Mesothelial cell of epicardium (in vitro differentiated cells): ENCODE measurements around the gene NNT. TPM values are rescaled to one million over a fixed set of nuclear protein-coding genes. Genes with fewer than 3 reads are reported as not detected.
A peak's percentile ranks its signal among the peaks of the same experiment; 100 is the strongest.

ENCODE experiments used
- DNase-seq, 2 experiments: peaks; one replicate each; pipeline ENCODE4 v3.0.0; 2021; ENCODE audit warnings: low spot score in 2 of 2; ENCODE audit not compliant: unreplicated experiment in 2 of 2
- H3K27ac Mint-ChIP-seq: 2 replicates; pipeline ENCODE4 v1.8.0; 2021; ENCODE audit warnings: mixed read lengths
- H3K27me3 Mint-ChIP-seq: 2 replicates; pipeline ENCODE4 v1.8.0; 2021; ENCODE audit warnings: low read depth, mixed read lengths
- H3K36me3 Mint-ChIP-seq: 2 replicates; pipeline ENCODE4 v1.8.0; 2021; ENCODE audit warnings: mixed read lengths
- H3K4me1 Mint-ChIP-seq: 2 replicates; pipeline ENCODE4 v1.8.0; 2021; ENCODE audit warnings: mixed read lengths
- H3K4me3 Mint-ChIP-seq: 2 replicates; pipeline ENCODE4 v1.8.0; 2021; ENCODE audit warnings: mild to moderate bottlenecking, moderate library complexity, mixed read lengths
- H3K9me3 Mint-ChIP-seq: 2 replicates; pipeline ENCODE4 v1.8.0; 2021; ENCODE audit warnings: mixed read lengths
- CTCF ChIP-seq: fragments of 200-600 bp; sonication (generic); IDR thresholded peaks from one replicate; pipeline ENCODE4 v1.5.0; 2021; ENCODE audit warnings: antibody characterized with exemption; ENCODE audit not compliant: unreplicated experiment
- total RNA-seq: library from RNA; stranded (reverse); gene quantifications from 3 replicates; pipeline ENCODE4 v1.2.1, GENCODE V29; 2021

NNT gene
- total RNA-seq, 1 donor from 2014 or later, result 68.7 TPM

- peaks cover 31% of the 10 kb centered on the region for H3K4me1 Mint-ChIP-seq
- DNase-seq, result no peak
- TF ChIP-seq CTCF, result no peak
- no peaks in the 10 kb centered on the region for H3K9me3 Mint-ChIP-seq
- H3K27ac Mint-ChIP-seq, result no peak overlapping the region
- peaks cover 13% of the 10 kb centered on the region for H3K36me3 Mint-ChIP-seq
- peak overlapping the region; percentile 89 for H3K4me3 Mint-ChIP-seq
- H3K27me3 Mint-ChIP-seq, result no peaks in the 10 kb centered on the region
These were observed 1.7 kb downstream of the NNT start for GRCh38 chr5:43604699-43605098.

GRCh38 chr5:43606351-43606750 is 3.4 kb downstream of the NNT start:
- Mint-ChIP-seq H3K4me3 (no peak overlapping the region), H3K36me3 (peaks cover 24% of the 10 kb centered on the region), H3K27ac (no peak overlapping the region), H3K9me3 (no peaks in the 10 kb centered on the region), H3K27me3 (no peaks in the 10 kb centered on the region), H3K4me1 (peaks cover 27% of the 10 kb centered on the region)
- DNase-seq, result no peak
- no peak for TF ChIP-seq CTCF

GRCh38 chr5:43608406-43608805 is 5.4 kb downstream of the NNT start:
- H3K36me3 Mint-ChIP-seq, result peaks cover 31% of the 10 kb centered on the region
- no peak overlapping the region for H3K4me3 Mint-ChIP-seq
- DNase-seq, result no peak
- no peak for TF ChIP-seq CTCF
- no peaks in the 10 kb centered on the region for H3K9me3 Mint-ChIP-seq
- H3K27ac Mint-ChIP-seq, result no peak overlapping the region
- peaks cover 12% of the 10 kb centered on the region for H3K4me1 Mint-ChIP-seq
- H3K27me3 Mint-ChIP-seq, result no peaks in the 10 kb centered on the region

GRCh38 chr5:43609752-43610151 is 6.8 kb downstream of the NNT start:
- TF ChIP-seq CTCF, result no peak
- no peak overlapping the region for H3K4me3 Mint-ChIP-seq
- H3K4me1 Mint-ChIP-seq, result peaks cover 1% of the 10 kb centered on the region
- H3K9me3 Mint-ChIP-seq, result no peaks in the 10 kb centered on the region
- DNase-seq, result no peak
- no peak overlapping the region for H3K27ac Mint-ChIP-seq
- H3K36me3 Mint-ChIP-seq, result peaks cover 31% of the 10 kb centered on the region
- no peaks in the 10 kb centered on the region for H3K27me3 Mint-ChIP-seq

GRCh38 chr5:43613370-43613769 is 10.4 kb downstream of the NNT start:
- no peaks in the 10 kb centered on the region for H3K9me3 Mint-ChIP-seq
- no peak for DNase-seq
- no peak overlapping the region for H3K27ac Mint-ChIP-seq
- H3K4me1 Mint-ChIP-seq, result no peaks in the 10 kb centered on the region
- TF ChIP-seq CTCF, result no peak
- H3K4me3 Mint-ChIP-seq, result no peak overlapping the region
- no peaks in the 10 kb centered on the region for H3K27me3 Mint-ChIP-seq
- peaks cover 30% of the 10 kb centered on the region for H3K36me3 Mint-ChIP-seq
